Coronary artery (tissue), 2 donors: Measurements from ENCODE around the gene NTM.

Experiments
- DNase-seq: peaks from one replicate; pipeline ENCODE4 v3.0.0-alpha.2; 2017; ENCODE audit warnings: low spot score
- H3K27ac ChIP-seq, 2 donors: fragments of 200-600 bp; sonication (generic); one replicate each; pipeline ENCODE4 v1.5.1; 2016 to 2019
- H3K4me3 ChIP-seq: fragments of 200-600 bp; sonication (generic); 2 replicates; pipeline ENCODE4 v1.5.1; 2016; ENCODE audit warnings: mild to moderate bottlenecking, moderate library complexity
- TF ChIP-seq, protein P1 (sequence below): fragments of 200-600 bp; sonication (generic); IDR thresholded peaks from one replicate; pipeline ENCODE4 v1.5.1; 2019; ENCODE audit warnings: antibody characterized with exemption

NTM gene

DNA sequence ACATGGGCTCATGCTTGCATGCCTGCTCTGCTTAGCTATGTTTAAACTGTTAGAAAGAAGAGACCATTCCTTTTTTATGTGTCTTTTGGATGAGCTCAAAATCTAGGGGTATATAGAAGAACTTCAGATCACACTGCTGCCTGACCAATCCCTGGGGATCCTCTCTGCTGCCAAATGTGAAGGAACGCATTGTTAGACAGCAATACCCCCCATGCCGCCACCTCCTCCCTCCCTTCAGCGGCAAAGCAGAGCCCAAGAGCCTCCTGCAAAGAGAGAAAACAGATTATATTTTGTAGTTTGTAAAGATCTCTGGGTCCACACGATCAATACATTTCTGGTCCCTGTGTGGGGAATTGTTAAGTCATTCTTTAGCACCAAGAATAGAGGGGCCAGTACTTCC is 677.6 kb downstream of the NTM start:
- TF ChIP-seq, protein P1, sequence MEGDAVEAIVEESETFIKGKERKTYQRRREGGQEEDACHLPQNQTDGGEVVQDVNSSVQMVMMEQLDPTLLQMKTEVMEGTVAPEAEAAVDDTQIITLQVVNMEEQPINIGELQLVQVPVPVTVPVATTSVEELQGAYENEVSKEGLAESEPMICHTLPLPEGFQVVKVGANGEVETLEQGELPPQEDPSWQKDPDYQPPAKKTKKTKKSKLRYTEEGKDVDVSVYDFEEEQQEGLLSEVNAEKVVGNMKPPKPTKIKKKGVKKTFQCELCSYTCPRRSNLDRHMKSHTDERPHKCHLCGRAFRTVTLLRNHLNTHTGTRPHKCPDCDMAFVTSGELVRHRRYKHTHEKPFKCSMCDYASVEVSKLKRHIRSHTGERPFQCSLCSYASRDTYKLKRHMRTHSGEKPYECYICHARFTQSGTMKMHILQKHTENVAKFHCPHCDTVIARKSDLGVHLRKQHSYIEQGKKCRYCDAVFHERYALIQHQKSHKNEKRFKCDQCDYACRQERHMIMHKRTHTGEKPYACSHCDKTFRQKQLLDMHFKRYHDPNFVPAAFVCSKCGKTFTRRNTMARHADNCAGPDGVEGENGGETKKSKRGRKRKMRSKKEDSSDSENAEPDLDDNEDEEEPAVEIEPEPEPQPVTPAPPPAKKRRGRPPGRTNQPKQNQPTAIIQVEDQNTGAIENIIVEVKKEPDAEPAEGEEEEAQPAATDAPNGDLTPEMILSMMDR, result no peak
- H3K27ac ChIP-seq, result no peak overlapping the region
- DNase-seq, result no peak
- H3K4me3 ChIP-seq, result no peak overlapping the region

GRCh38 chr11:132049205-132049604 is 678.8 kb downstream of the NTM start:
- no peak for DNase-seq
- TF ChIP-seq, protein P1, result no peak
- Histone ChIP-seq H3K27ac (no peak overlapping the region), H3K4me3 (no peak overlapping the region)

- H3K27ac ChIP-seq, result no peak overlapping the region
- DNase-seq, result no peak
- H3K4me3 ChIP-seq, result no peak overlapping the region
- TF ChIP-seq, protein P1, result no peak
Observed at GRCh38 chr11:132050049-132050448, 679.6 kb downstream of the NTM start.

DNA sequence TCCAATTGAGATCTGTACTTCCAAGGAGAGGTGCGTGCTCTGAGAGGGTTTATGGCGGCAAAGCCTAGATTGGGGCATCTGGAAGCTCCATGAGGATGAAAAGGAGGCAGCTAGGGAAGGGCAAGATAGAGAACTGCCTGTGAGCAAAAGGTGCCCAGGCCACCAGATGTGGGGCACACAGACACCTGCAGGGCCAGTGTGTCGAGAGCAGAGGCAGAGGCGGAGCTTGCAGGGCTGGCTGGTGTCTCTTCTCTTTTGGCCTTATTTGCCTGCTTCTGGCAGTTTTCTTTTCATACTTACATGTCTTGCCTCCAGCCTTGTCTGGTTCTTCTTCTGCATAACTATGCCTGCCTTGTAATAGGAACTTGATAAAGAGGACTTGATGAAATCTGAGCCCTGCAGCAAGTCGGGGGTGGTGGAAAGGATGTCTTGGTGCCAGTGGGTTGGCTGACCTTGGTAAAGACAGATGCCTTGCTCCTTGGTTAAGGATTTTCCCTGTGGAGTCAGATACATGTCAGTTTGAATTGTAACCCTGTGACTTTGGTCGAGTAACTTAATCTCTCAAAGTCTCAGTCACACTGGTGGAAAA is 680.3 kb downstream of the NTM start:
- TF ChIP-seq, protein P1, result no peak
- no peak for DNase-seq
- Histone ChIP-seq H3K27ac (no peak overlapping the region), H3K4me3 (no peak overlapping the region)

DNA sequence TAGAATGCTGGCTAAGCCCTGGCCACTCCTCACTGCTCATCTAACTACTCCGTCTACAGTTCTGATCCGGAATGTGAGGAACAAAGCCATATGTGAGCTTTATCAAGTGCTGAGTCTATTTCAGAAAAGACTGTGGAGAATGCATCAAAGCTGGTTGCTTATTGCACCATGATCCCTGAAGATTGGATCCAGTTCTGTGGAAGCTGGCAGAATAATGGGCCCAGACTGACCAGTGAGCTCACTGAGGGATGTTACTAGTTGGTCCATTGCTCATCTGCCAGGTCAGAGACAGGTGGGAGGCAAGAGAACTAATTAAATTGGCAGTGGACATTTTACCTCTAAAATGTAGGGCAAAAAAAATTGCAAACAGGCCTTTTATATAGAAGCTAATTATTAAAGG is 681.3 kb downstream of the NTM start:
- Histone ChIP-seq H3K4me3 (no peak overlapping the region), H3K27ac (no peak overlapping the region)
- no peak for DNase-seq
- TF ChIP-seq, protein P1, result no peak

GRCh38 chr11:132052342-132052741 is 681.9 kb downstream of the NTM start:
- no peak overlapping the region for H3K27ac ChIP-seq
- DNase-seq, result no peak
- TF ChIP-seq, protein P1, result no peak
- H3K4me3 ChIP-seq, result no peak overlapping the region

- no peak overlapping the region for H3K4me3 ChIP-seq
- no peak for DNase-seq
- TF ChIP-seq, protein P1, result no peak
- H3K27ac ChIP-seq, result no peak overlapping the region
Observed at GRCh38 chr11:132052904-132053303, 682.5 kb downstream of the NTM start.
